ENCODE results near the gene PHACTR4.
"Not testable (repeated sequence)": the region's sequence is repeated elsewhere in the genome, so short reads cannot be mapped to it uniquely, and the experiment has no call there.

PHACTR4 gene

DNA sequence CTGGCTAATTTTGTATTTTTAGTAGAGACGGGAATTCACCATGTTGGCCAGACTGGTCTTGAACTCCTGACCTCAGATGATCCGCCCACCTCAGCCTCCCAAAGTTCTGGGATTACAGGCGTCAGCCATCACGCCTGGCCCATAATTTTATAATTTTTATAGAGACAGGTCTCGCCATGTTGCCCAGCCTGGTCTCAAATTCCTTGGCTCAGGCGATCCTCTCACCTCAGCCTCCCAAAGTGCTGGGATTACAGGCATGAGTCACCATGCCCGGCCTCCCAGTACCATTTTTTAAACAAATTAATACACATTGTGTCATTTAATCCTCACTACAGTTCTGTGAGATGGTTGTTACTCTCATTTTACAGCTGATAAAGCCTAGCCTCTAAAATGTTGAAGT, 3.9 kb downstream of the PHACTR4 start:
- DNase-seq, result peak; percentile 35

DNA sequence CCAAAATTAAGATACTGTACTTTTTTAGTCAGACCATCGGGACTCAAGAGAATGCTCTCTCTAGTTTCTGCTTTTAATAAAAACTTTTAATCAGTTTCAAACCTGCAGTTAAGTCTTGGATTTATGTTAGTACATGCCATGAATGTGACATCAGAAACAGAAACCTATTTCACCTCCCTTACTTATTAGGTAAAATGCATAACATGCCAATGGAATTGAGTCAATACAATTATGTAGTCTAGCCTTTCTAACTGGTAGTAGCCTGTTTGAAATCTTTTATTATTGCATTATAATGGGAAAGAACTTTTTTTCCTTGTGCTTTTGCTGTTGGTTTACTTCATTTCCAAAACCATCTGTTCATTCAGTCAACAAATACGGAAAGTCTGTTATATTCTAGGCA, 4.8 kb downstream of the PHACTR4 start:
- DNase-seq, result peak; percentile 84

DNA sequence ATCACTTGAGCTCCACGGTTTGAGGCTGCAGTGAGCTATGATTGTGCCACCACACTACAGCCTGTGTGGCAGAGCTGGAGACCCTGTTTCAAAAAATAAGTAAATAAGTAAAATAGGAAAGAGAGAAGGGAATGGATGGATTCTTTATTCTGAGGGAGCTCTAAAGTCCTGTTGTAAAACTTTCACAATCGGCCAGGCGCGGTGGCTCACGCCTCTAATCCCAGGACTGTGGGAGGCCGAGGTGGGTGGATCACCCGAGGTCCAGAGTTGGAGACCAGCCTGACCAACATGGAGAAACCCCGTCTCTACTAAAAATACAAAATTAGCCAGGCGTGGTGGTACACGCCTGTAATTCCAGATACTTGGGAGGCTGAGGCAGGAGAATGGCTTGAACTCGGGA, 6.1 kb downstream of the PHACTR4 start:
- DNase-seq, result not testable (repeated sequence)

DNA sequence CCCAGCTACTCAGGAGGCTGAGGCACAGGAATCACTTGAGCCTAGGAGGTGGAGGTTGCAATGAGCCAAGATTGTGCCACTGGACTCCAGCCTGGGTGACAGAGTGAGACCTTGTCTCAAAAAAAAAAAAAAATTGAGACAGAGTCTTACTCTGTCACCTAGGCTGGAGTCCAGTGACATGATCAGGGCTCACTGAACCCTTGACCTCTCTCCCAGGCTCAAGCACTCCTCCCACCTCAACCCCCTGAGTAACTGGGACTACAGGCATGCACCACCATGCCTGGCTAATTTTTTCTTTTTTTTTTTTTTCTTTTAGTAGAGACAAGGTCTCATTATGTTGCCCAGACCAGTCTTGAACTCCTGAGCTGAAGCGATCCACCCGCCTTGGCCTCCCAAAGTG, 6.7 kb downstream of the PHACTR4 start:
- not testable (repeated sequence) for DNase-seq

DNA sequence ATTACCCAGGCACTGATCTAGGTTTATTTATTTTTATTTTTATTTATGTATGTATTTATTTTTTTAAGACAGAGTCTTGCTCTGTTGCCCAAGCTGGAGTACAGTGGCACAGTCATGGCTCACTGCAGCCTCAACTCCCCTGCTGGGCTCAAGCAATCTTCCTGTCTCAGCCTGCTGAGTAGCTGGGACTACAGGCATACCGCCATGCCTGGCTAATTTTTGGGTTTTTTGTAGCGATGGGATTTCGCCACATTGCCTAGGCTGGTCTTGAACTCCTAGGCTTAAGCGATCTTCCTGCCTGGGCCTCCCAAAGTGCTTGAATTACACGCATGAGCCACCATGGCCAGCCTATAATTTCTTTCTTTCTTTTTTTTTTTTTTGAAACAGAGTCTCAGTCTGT, 9.4 kb downstream of the PHACTR4 start:
- DNase-seq, result no peak

DNA sequence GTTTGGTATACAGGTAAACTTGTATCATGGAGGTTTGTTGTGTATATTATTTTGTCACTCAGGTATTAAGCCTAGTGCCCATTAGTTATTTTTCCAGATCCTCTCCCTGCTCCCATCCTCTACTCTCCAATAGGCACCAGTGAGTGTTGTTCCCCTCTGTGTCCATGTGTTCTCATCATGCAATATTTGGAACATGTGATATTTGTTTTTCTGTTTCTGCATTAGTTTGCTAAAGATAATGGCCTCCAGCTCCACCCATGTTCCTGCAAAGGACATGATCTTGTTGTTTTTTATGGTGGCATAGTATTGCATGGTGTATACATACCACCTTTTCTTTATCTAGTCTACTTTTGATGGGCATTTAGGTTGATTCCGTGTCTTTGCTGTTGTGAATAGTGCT, 10.9 kb downstream of the PHACTR4 start:
- DNase-seq, result no peak

DNA sequence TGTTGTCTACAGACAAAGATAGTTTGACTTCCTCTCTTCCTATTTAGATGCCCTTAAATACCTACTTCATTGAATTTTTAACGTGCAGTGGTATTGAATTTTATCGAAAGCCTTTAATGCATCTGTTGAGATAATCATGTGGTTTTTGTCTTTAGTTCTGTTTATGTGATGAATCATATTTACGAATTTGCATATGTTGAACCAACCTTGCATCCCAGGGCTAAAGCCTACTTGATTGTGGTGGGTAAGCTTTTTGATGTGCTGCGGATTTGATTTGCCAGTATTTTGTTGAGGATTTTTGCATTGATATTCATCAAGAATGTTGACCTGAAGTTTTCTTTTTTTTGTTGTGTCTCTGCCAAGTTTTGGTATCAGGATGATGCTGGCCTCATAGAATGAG, 14.2 kb downstream of the PHACTR4 start:
- not testable (repeated sequence) for DNase-seq

DNA sequence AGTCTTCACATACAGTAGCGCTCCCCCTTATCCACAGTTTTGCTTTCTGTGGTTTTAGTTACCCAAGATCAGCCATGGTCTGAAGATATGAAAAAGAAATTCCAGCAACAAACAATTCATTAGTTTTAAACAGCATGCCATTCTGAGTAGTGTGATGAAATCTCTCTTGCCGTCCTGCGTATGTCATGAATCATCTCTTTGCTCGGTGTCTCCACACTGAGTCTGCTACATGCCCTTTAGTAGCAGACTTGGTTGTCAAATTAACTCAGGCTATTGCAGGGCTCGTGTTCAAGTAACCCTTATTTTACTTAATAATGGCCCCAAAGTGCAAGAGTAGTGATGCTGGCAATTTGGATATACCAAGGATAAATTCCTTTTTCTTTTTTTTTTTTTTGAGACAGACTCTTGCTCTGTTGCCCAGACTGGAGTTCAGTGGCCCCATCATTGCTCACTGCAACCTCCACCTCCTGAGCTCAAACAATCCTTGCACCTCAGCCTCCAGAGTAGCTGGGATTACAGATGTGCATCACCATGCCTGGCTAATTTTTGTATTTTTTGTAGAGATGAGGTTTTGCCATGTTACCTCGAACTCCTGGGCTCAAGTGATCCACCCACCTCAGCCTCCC, 22.6 kb downstream of the PHACTR4 start:
- peak; percentile 89 for DNase-seq

DNA sequence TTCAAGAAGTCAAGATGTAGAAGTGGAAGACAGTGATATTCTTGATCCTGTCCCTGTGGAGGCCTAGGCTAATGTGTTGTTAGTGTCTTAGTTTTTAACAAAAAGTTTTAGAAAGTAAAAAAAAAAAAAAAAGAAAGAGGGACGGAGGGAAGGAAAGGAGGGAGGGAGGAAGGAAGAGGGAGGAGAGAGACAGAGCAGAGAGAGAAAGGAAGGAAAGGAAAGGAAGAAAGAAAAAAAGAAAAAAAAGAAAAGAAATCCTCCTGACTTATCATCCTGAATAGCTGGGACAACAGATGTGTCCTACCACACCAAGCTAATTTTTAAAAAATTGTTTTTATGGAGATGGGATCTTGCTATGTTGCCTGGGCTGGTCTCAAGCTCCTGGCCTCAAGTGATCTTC, 24.6 kb downstream of the PHACTR4 start:
- no peak for DNase-seq

DNA sequence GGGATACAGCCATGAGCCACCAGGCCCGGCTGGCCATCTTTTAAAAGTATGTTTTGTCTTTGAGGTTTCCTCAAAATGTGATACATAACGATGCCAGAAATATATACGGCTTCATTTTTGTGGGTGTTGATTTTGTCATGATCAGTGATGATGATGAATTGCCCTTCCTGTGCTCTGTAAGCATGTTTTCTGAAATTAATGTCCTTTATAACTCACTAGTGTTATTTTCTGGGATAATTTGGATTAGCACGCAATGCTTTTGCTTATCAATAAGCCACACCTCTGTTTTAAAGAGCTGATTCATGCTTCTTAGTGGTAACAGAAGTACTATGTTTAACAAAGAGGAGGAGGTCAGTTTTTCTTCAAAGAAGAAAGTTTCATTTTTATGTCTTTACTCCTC, 25.6 kb downstream of the PHACTR4 start:
- DNase-seq, result no peak

DNA sequence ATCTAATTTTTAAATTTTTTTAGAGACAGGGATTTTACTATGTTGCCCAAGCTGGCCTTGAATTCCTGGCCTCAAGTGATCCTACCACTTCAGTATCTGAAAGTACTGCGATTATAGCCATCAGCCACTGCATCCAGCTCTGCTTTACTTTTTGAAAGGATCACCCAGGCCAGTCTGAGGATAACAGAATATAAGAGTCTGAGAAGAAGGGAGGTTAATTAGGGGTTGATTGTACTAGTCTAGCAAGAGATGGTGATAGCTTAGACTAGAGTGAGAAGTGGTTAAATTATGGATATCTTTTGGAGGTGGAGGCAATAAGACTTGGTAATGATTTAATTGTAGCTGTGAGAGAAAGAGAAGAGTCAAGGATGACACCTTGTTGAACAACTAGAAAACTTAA, 32.2 kb downstream of the PHACTR4 start:
- no peak for DNase-seq

DNA sequence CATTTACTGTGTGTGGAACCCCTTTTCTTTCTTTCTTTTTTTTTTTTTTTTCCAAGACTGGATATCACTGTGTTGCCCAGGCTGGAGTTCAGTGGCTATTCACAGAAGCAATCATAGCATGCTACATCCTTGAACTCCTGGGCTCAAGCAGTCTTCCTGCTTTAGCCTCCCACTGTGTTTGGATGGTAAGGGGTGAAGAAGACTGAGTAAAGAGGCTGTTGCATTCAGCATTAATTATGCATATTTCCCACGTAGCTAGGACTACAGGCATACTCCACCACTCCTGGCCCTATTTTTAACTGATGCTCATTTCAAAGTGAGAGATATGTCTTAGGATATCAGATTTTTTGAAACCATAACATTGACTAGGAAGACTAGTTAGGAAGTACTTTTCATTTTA, 39.5 kb downstream of the PHACTR4 start:
- DNase-seq, result no peak

DNA sequence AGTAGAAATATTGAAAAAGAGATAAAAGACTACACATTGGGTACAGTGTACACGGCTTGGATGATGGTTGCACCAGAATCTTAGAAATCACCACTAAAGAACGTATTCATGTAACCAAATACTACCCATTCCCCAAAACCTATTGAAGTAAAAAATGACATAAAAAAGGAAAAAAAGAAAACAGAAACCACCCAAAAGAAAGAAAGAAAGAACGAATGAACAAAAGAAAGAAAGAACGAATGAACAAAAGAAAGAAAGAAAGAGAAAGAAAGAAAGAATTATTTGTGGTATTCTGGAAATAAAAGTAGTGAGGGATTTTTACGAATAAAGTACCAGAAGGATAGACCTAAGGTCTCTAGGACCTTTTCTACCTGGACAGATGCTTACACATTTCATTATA, 42.1 kb downstream of the PHACTR4 start:
- DNase-seq, result no peak

DNA sequence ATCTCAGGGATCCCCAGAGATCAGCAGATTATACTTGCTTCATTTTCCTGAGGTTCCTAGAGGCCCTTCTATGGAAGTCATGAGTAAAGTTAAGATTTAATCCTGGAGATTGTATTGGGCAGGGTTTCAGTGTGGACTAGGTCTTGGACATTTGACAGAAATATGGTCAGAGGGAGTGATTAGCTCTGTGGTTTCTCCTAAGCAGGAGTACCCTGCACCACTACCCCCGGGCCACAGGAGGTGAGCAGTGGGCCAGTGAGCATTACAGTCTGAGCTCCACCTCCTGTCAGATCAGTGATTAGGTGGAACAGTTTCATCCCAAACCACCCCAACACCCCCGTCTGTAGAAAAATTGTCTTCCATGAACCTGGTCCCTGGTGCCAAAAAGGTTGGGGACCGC, 43.2 kb downstream of the PHACTR4 start:
- DNase-seq, result peak; percentile 10

DNA sequence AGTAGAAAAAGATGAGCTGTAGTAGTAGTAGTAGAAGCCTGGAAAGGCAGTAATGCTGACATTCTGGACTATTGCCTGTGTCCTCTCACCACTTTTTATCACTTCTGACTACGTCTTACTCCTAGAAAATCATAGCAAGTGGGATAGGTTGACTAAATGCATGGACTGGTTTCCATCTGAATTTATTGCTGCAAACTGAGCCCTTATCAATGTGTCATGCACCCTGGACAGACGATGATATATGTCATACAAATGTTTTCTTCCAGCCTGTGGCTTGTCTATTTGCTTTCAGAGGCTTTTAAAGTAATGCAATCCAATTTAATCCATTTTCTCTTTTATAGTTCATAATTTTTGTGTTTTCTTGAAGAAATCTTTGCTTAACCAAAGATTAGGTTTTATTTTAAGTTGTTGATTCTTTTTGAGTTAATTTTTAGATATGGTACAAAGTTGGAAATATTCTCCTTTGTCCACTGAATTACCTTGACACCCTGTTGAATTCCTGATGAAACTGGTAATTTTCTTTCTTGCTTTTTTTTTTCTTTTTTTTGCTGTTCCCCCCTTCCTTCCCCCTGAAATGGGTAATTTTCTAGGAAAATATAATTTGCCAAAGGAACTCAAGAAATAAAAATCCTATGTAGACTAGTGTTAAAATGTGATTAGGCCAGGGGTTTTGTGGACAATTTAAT, 47.1 kb downstream of the PHACTR4 start:
- DNase-seq, result peak; percentile 44

DNA sequence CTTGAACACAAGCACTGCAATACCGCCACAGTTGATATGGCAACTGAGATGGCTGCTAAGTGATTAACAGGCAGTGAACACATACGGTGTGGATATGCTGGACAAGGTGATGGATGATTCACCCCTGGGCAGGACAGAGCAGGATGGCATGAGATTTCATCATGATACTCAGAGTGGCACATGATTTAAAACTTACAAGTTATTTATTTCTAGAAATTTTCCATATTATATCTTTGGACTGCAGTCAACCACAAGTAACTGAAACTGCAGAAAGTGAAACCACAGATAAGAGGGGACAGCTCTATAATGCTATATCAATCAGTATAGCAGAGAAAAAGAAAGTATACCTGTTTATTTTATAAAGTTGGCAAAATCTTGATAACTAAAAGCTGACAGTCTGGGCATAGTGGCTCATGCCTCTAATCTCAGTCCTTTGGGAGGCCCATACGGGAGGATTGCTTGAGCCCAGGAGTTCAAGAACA, 47.9 kb downstream of the PHACTR4 start:
- DNase-seq, result peak; percentile 59

DNA sequence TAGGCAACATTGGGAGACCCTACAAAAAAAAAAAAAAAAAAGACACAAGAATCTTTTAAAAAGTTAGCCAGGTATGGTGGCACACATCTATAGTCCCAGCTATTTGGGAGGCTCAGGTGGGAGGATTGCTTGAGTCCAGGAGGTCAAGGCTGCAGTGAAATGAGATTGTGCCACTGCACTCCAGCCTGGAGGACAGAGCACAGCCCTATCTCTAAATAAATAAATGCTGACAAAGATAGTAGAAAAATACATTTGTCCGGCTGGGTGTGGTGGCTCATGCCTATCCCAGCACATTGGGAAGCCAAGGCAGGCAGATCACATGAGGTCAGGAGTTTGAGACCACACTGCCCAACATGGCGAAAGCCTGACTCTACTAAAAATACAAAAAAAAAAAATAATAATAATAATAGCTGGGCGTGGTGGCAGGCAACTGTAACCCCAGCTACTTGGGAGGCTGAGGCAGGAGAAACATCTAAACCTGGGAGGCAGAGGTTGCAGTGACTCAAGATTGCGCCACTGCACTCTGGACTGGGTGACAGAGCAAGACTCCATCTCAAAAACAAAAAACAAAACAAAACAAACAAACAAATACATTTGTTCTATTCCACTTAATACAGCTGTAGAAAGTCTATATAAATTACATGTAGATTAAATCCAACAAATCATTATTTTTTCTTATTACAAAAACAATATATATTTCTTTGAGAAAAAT, 48.5 kb downstream of the PHACTR4 start:
- DNase-seq, result no peak

DNA sequence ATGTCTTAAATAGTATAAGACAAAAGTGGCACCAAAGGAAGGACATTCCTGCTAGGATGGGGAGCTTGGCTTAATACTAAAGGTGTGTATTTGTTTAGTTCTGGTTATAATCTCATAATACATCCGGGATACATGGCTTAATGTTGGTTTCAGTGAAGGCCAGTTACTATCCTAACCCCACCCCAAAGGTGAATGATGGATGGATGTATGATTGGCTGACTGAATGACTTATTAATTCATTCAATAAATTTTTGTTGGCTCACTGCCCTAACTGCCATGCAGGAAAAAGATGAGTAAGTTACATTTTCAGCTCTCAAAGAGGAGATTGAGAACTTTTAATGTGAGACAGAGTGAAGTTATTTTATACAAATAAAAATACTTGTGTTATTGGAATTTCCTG, 52.2 kb downstream of the PHACTR4 start:
- no peak for DNase-seq

DNA sequence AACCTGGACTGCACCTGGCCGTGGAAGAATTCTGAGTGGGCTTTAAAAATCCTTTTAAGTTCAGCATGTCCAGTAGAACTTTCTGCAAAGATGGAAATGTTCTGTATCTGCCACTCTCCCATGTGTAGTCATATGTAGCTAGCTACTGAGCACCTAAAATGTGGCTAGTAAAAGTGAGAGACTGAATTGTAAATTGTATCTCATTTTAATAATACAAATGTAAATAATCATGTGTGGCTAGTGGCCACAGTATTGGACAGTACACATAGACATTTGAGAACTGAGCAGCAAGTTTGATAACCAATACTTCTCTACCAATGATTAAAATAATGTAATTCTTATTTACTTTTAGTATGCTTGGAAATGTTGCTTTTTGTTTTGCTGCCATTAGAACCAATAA, 57.3 kb downstream of the PHACTR4 start:
- DNase-seq, result no peak

DNA sequence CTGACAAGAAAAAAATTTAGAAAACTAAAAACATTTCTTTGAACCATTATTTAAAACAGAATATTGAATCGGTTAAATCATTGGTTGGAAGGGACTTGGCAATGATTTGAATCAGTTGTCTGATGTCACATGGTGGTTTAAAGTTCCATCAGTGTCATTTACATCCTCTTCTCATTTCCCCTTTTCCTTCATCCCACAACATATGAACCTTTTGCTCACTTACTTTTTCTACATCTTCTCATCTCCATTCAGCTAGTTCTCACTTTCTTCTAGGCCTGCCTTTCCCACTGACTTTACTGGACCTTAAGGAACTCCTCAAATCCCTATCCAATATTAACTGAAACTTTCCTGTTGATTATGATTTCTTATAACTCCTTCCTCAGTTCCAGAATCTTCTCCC, 58.5 kb downstream of the PHACTR4 start:
- DNase-seq, result no peak

DNA sequence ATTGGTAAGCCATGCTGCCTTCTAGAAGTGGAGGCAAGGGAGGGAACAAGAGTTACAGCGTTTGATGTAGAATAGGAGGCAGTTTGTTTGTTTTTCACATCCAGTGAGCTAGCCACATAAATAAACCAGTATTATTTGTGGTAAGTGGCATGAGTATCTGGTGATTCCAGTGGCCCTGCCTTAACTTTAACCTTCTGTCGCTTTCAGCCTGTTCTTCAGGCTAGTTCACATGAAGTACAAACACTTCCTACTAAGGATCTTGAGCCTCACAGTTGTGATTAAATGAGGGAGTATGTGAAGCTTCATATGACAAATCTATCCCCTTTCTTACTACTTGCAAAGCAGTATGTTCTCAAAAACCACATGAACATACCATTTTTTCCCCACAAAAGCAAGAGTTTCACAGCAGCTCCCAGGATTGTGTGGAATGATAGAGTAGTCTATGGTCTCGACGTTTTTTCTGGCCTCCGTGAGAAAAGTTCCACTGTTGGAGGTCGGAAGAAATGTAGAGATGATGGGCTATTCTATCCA, 59.5 kb downstream of the PHACTR4 start:
- DNase-seq, result no peak

DNA sequence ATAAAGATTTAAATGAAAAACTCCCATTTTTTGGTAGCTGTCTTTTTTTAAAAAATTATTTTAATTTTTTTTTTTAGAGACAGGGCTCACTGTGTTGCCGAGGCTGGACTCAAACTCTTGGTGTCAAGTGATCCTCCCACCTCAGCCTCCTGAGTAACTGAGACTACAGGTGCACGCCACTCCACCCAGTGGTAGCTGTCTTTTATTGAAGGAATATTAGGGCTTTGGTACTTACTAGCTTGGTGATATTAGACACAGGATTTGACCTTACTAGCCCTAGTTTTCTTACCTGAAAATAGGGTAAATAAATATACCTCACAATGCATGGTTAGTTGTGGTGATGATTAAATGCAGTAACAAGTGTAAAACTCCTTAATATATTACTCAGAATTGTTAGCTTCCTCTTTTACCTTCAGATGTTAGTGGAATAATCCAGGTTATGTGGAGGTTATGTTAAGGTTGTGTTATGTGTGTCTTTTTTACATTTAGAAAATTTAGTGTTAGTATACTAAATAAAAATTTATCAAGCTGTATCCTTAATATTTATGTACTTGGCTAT, 66.8 kb downstream of the PHACTR4 start:
- DNase-seq, result no peak

DNA sequence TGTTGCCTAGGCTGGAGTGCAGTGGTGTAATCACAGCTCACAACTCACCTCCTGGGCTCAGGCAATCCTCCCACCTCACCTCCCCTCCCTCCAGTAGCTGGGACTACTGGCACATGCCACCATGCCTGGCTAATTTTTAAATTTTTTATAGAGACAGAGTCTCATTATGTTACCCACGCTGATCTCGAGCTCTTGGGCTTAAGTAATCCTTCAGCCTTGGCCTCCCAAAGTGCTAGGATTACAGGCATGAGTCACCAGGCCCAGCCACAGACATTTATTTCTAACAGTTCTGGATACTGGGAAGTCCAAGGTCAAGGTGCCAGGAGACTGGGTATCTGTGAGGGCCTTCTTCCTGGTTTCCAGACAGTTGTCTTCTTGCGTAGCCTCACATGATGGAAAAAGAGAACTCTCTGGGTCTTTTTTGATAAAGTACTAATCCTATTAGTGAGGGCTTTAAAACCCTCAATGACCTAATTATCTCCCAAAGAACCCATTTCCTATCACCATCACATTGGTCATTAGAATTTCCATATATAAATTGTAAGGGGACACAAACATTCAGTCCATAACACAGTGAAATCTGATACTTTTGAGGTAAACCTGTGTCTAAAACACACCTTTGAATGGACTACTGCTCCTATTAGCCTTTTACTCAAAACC, 67.9 kb downstream of the PHACTR4 start:
- peak; percentile 76 for DNase-seq
